ENCODE data around the gene KIF16B. TPM values are rescaled to one million over a fixed set of nuclear protein-coding genes. Genes with fewer than 3 reads are reported as not detected.
A peak's percentile ranks its signal among the peaks of the same experiment; 100 is the strongest.
"Not testable (repeated sequence)": the region's sequence is repeated elsewhere in the genome, so short reads cannot be mapped to it uniquely, and the experiment has no call there.

The KIF16B gene
- total RNA-seq, 1 donor from 2014 or later, result 9.4 TPM

DNA sequence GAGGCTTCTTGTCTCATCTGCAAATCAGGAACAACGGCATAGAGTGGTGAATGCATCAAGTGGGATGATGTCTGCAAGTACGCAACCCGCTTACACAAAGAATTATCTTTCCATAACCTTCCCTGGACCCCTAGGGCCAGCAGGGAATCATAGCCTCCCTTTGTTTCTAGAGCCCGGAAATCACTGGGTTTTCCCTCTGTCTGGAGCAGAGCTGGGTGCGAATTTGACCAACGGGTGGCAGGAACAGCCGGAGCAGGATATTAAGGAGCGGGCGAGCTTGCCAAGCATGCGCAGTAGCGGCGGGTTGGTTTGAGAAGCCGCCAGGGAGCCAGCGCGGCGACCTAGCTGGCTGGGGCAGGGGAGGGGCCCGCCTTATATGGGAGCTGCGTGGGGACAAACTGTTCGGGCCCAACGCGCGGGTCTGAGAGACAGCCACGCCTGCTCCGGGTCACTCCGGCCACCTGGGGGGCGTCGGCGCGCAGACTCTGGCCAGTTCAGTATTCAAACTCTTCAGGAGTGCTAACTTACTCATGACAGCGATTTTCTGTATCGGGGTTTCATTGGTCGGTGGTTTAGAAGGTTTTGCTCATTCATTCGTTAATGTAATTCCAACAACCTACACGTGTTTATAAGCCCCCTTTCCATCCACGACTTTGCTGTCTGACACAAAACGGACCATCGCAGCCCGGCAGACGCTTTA, 1.6 kb upstream of the KIF16B start:
- H3K9me3 Mint-ChIP-seq, result peaks cover 5% of the 10 kb centered on the region
- H3K4me1 Mint-ChIP-seq, result peaks cover 36% of the 10 kb centered on the region
- H3K27me3 Mint-ChIP-seq (ENCODE audit: low read depth), result no peaks in the 10 kb centered on the region
- TF ChIP-seq, protein P1, sequence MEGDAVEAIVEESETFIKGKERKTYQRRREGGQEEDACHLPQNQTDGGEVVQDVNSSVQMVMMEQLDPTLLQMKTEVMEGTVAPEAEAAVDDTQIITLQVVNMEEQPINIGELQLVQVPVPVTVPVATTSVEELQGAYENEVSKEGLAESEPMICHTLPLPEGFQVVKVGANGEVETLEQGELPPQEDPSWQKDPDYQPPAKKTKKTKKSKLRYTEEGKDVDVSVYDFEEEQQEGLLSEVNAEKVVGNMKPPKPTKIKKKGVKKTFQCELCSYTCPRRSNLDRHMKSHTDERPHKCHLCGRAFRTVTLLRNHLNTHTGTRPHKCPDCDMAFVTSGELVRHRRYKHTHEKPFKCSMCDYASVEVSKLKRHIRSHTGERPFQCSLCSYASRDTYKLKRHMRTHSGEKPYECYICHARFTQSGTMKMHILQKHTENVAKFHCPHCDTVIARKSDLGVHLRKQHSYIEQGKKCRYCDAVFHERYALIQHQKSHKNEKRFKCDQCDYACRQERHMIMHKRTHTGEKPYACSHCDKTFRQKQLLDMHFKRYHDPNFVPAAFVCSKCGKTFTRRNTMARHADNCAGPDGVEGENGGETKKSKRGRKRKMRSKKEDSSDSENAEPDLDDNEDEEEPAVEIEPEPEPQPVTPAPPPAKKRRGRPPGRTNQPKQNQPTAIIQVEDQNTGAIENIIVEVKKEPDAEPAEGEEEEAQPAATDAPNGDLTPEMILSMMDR (conservative IDR thresholded peaks at IDR 0.05), result no peak
- H3K4me3 Mint-ChIP-seq, result peak overlapping the region; percentile 86
- H3K36me3 Mint-ChIP-seq (ENCODE audit: low read depth), result no peaks in the 10 kb centered on the region
- DNase-seq (ENCODE audit: low read depth, low spot score), result peak; percentile 69
- H3K27ac Mint-ChIP-seq (ENCODE audit: unreplicated experiment), result peak overlapping the region; percentile 30

DNA sequence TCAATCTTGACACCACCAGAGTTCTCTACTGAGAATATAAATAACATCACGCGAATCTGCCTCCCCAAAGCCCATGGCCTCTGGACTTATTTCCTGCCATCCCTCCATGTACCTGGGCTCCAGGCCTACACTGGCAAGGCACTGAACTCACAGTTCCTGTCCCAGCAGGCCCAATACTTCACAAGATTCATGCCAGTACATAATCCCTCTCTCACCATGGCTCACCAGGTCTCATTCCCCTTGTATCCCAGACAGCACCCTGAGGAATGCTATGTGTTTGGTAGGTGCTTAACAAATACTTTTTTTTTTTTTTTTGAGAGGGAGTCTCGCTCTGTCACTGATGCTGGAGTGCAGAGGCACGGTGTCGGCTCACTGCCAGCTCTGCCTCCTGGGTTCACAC, 1.9 kb downstream of the KIF16B start:
- no peak for DNase-seq (ENCODE audit: low read depth, low spot score)
- H3K27ac Mint-ChIP-seq (ENCODE audit: unreplicated experiment), result no peak overlapping the region
- peaks cover 36% of the 10 kb centered on the region for H3K4me1 Mint-ChIP-seq
- H3K4me3 Mint-ChIP-seq, result no peak overlapping the region
- peaks cover 5% of the 10 kb centered on the region for H3K9me3 Mint-ChIP-seq
- no peaks in the 10 kb centered on the region for H3K27me3 Mint-ChIP-seq (ENCODE audit: low read depth)
- TF ChIP-seq, protein P1 (conservative IDR thresholded peaks at IDR 0.05), result no peak
- H3K36me3 Mint-ChIP-seq (ENCODE audit: low read depth), result no peaks in the 10 kb centered on the region

DNA sequence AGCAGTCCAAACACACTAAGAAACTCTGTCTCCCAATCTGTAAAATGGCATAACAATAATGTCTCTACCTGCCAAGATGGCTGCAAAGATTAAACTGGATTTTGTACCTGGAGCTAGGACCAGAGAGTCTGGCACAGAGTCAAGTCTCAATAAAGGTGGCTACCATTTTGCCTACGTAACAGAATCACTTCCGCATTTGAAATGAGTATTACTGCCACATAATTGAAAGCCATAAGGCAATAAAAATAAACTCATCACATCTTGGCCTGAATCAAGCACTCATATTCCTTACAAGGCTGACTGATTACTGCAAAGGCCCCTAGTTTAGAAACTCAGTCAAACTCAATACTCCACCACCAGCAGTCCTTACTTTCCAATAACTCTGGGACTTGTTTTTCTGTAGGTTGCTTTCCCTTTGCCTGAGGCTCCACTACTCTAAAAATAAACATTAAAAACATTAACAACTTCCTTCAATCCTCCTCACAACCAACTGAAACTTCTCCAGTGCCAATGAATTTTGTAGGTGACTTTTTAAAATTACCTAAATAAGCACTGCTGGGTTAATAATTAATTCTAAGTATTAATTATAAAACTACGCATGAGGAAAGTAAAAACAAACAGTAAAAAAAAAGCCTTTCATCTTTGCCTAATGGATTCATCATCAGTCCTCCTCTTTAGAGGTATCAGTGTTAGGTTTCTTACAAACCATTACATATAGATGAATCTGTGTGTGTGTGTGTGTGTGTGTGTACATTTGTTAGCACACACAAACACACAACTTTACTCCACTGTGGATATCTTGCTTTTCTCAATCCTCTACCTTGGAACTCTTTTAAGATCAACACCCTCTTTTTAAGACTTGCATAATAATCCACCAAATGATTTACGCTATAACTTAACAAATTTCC, 3.7 kb downstream of the KIF16B start:
- H3K27ac Mint-ChIP-seq (ENCODE audit: unreplicated experiment), result no peak overlapping the region
- H3K4me1 Mint-ChIP-seq, result peaks cover 26% of the 10 kb centered on the region
- no peaks in the 10 kb centered on the region for H3K36me3 Mint-ChIP-seq (ENCODE audit: low read depth)
- H3K4me3 Mint-ChIP-seq, result no peak overlapping the region
- H3K27me3 Mint-ChIP-seq (ENCODE audit: low read depth), result no peaks in the 10 kb centered on the region
- no peak for DNase-seq (ENCODE audit: low read depth, low spot score)
- TF ChIP-seq, protein P1 (conservative IDR thresholded peaks at IDR 0.05), result no peak
- H3K9me3 Mint-ChIP-seq, result peaks cover 5% of the 10 kb centered on the region

DNA sequence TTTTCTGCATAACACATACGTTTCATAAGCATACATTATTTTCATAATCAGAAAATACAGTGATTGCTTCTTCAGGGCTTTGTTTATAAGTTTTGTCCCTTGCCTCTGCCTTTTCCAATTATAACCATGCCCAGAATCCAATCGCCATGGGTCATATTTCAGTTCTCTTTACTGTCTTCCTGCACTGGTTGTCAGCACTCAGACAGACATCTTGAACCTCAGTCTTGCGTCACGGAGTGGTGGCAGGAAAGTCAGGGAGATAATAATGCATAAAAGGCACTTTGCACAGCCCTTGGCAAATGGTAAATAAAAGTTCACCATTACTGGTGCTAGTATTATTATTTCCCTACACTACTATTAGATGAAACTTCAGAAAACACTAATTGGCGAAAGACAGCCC, 7.2 kb downstream of the KIF16B start:
- no peak for DNase-seq (ENCODE audit: low read depth, low spot score)
- Mint-ChIP-seq H3K36me3 (ENCODE audit: low read depth) (no peaks in the 10 kb centered on the region), H3K4me1 (peaks cover 13% of the 10 kb centered on the region), H3K27ac (ENCODE audit: unreplicated experiment) (no peak overlapping the region), H3K27me3 (ENCODE audit: low read depth) (no peaks in the 10 kb centered on the region), H3K4me3 (no peak overlapping the region), H3K9me3 (no peaks in the 10 kb centered on the region)
- TF ChIP-seq, protein P1 (conservative IDR thresholded peaks at IDR 0.05), result no peak

DNA sequence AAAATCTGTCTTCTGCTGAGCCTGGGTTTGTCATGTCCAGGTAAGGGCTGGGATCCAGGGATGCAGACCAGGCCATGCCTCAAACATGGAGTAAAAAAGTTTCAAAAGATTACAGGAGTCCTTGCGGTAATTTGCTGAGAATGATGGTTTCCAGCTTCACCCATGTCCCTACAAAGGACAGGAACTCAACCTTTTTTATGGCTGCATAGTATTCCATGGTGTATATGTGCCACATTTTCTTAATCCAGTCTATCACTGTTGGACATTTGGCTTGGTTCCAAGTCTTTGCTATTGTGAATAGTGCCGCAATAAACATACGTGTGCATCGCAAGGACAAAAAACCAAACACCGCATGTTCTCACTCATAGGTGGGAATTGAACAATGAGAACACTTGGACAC, 9.2 kb downstream of the KIF16B start:
- DNase-seq (ENCODE audit: low read depth, low spot score); H3K36me3 Mint-ChIP-seq (ENCODE audit: low read depth); H3K4me1 Mint-ChIP-seq; H3K27ac Mint-ChIP-seq (ENCODE audit: unreplicated experiment); H3K4me3 Mint-ChIP-seq; H3K27me3 Mint-ChIP-seq (ENCODE audit: low read depth); H3K9me3 Mint-ChIP-seq: not testable (repeated sequence)
